Measurements from ENCODE around the gene MLPH. TPM values are rescaled to one million over a fixed set of nuclear protein-coding genes. Genes with fewer than 3 reads are reported as not detected.
A peak's percentile ranks its signal among the peaks of the same experiment; 100 is the strongest.

MLPH gene
- total RNA-seq, 4 donors from 2014 or later, result 1.8 to 13.8 (median 10.8) TPM

- Histone ChIP-seq H3K27me3 (no peaks in the 10 kb centered on the region), H3K4me3 (no peak overlapping the region), H3K36me3 (no peaks in the 10 kb centered on the region), H3K9me3 (no peaks in the 10 kb centered on the region), H3K27ac (peak overlapping the region in 3 of 4 donors; percentile 86 to 88 (median 87)), H3K4me1 (peaks cover 0 to 62% (median 8%) of the 10 kb centered on the region in 3 donors)
- TF ChIP-seq POLR2AphosphoS5 (IDR thresholded peaks at IDR 0.05) (no peak), CTCF (IDR thresholded peaks at IDR 0.05) (no peak), POLR2A (IDR thresholded peaks at IDR 0.05) (no peak)
- 84 to 100% methylated on average over 2 to 6 of the region's 14 CpGs for WGBS, 2 donors (ENCODE audit: low coverage in 1 of 2)
- no peak for ATAC-seq
Observed at GRCh38 chr2:237601453-237602116, 114.5 kb downstream of the MLPH start.

GRCh38 chr2:237602409-237602808 is 115.4 kb downstream of the MLPH start:
- no peak for ATAC-seq

GRCh38 chr2:237603049-237603717 is 116.1 kb downstream of the MLPH start:
- TF ChIP-seq EP300 (IDR thresholded peaks at IDR 0.05) (no peak), CTCF (IDR thresholded peaks at IDR 0.05) (no peak), POLR2A (IDR thresholded peaks at IDR 0.05) (no peak)
- ATAC-seq, result no peak
- Histone ChIP-seq H3K4me3 (no peak overlapping the region), H3K36me3 (no peaks in the 10 kb centered on the region), H3K27ac (peak overlapping the region in 2 of 4 donors; percentile 18 to 36), H3K9me3 (no peaks in the 10 kb centered on the region), H3K4me1 (peaks cover 0 to 49% (median 8%) of the 10 kb centered on the region in 3 donors), H3K27me3 (no peaks in the 10 kb centered on the region)
- 79 to 89% methylated on average over 10 to 11 of the region's 13 CpGs for WGBS, 2 donors (ENCODE audit: low coverage in 1 of 2)

More at GRCh38 chr2:237602409-237602808, 115.4 kb downstream of the MLPH start:
- WGBS, 2 donors (ENCODE audit: low coverage in 1 of 2), result 84 to 100% methylated on average over 4 to 7 of the region's 7 CpGs
- no peaks in the 10 kb centered on the region for H3K9me3 ChIP-seq
- H3K27ac ChIP-seq, result no peak overlapping the region
- no peak overlapping the region for H3K4me3 ChIP-seq
- peaks cover 0 to 54% (median 8%) of the 10 kb centered on the region in 3 donors for H3K4me1 ChIP-seq
- no peaks in the 10 kb centered on the region for H3K36me3 ChIP-seq
- no peaks in the 10 kb centered on the region for H3K27me3 ChIP-seq
- no peak for TF ChIP-seq POLR2AphosphoS5 (IDR thresholded peaks at IDR 0.05)
- TF ChIP-seq POLR2A (IDR thresholded peaks at IDR 0.05), result no peak

- H3K36me3 ChIP-seq, result no peaks in the 10 kb centered on the region
- WGBS, 2 donors (ENCODE audit: low coverage in 1 of 2), result 42 to 48% methylated on average over 4 to 11 of the region's 15 CpGs
- no peak overlapping the region for H3K4me3 ChIP-seq
- ATAC-seq, result peak; percentile 70
- TF ChIP-seq POLR2A (IDR thresholded peaks at IDR 0.05), result no peak
- peak; percentile 47 for TF ChIP-seq POLR2AphosphoS5 (IDR thresholded peaks at IDR 0.05)
- no peaks in the 10 kb centered on the region for H3K9me3 ChIP-seq
- H3K27ac ChIP-seq, result peak overlapping the region in 2 of 4 donors; percentile 18 to 38
- peaks cover 0 to 43% (median 8%) of the 10 kb centered on the region in 3 donors for H3K4me1 ChIP-seq
- H3K27me3 ChIP-seq, result no peaks in the 10 kb centered on the region
Observed at GRCh38 chr2:237603718-237604362, 116.8 kb downstream of the MLPH start.

- H3K4me3 ChIP-seq, result no peak overlapping the region
- peak overlapping the region in 1 of 4 donors; percentile 38 for H3K27ac ChIP-seq
- no peak for ATAC-seq
- 86 to 90% methylated on average over 4 to 10 of the region's 11 CpGs for WGBS, 2 donors (ENCODE audit: low coverage in 1 of 2)
- peaks cover 0 to 37% (median 8%) of the 10 kb centered on the region in 3 donors for H3K4me1 ChIP-seq
- no peaks in the 10 kb centered on the region for H3K9me3 ChIP-seq
- no peak for TF ChIP-seq CTCF (IDR thresholded peaks at IDR 0.05)
- no peak for TF ChIP-seq EP300 (IDR thresholded peaks at IDR 0.05)
- TF ChIP-seq POLR2AphosphoS5 (IDR thresholded peaks at IDR 0.05), result no peak
- TF ChIP-seq POLR2A (IDR thresholded peaks at IDR 0.05), result no peak
- H3K36me3 ChIP-seq, result no peaks in the 10 kb centered on the region
- no peaks in the 10 kb centered on the region for H3K27me3 ChIP-seq
Observed at GRCh38 chr2:237604391-237604790, 117.3 kb downstream of the MLPH start.

Small RNA genes lying within 50 kb of the gene (small RNA-seq; reads per million reads assigned to genes)
- gene MIR6811 (0 reads per million in 4 donors), gene RNU6-1140P (0 reads per million in 4 donors)

Other genes starting within 250 kb of the MLPH start
- 100 to 1,000 TPM; 110 to 421 (median 310) TPM for gene COL6A3, start 73.1 kb upstream of the MLPH start, total RNA-seq
- not detected for gene PRLH, start 79.3 kb downstream of the MLPH start, total RNA-seq
- gene RAB17, start 103.5 kb downstream of the MLPH start, total RNA-seq, result 1 to 10 TPM in 3 of 4 donors, under 1 TPM in 1; 0.81 to 6.7 (median 3.2) TPM
- gene LRRFIP1, start 140.3 kb downstream of the MLPH start, total RNA-seq, result 100 to 1,000 TPM; 164 to 225 (median 179) TPM